HG03139 (cell line): ENCODE measurements around the gene TAF7L.

ENCODE experiments used
- ATAC-seq: cut with Tn5 transposase; IDR thresholded peaks from one replicate; pipeline ENCODE4 v1.9.1; 2021; ENCODE audit not compliant: unreplicated experiment

Gene TAF7L

GRCh38 chrX:101223226-101223625, 67.9 kb downstream of the TAF7L start:
- no peak for ATAC-seq

- ATAC-seq = no peak
Measured at GRCh38 chrX:101220662-101221260, 70.4 kb downstream of the TAF7L start.

GRCh38 chrX:101219864-101220346, 71.2 kb downstream of the TAF7L start:
- no peak for ATAC-seq

- no peak for ATAC-seq
Measured at GRCh38 chrX:101219116-101219863, 71.8 kb downstream of the TAF7L start, which contains the start of gene DRP2. Gene DRP2 (plus strand): TSS chrX:101219786. CDS start chrX:101231648, 11,862 bp downstream.
